GM21390 (cell line): Measurements from ENCODE around the gene SMG7.

Experiments
- ATAC-seq: cut with Tn5 transposase; IDR thresholded peaks from one replicate; pipeline ENCODE4 v1.9.1; 2021; ENCODE audit not compliant: unreplicated experiment

Gene SMG7

GRCh38 chr1:183470147-183470960, 1.9 kb upstream of the SMG7 start:
- peak; percentile 42 for ATAC-seq

DNA sequence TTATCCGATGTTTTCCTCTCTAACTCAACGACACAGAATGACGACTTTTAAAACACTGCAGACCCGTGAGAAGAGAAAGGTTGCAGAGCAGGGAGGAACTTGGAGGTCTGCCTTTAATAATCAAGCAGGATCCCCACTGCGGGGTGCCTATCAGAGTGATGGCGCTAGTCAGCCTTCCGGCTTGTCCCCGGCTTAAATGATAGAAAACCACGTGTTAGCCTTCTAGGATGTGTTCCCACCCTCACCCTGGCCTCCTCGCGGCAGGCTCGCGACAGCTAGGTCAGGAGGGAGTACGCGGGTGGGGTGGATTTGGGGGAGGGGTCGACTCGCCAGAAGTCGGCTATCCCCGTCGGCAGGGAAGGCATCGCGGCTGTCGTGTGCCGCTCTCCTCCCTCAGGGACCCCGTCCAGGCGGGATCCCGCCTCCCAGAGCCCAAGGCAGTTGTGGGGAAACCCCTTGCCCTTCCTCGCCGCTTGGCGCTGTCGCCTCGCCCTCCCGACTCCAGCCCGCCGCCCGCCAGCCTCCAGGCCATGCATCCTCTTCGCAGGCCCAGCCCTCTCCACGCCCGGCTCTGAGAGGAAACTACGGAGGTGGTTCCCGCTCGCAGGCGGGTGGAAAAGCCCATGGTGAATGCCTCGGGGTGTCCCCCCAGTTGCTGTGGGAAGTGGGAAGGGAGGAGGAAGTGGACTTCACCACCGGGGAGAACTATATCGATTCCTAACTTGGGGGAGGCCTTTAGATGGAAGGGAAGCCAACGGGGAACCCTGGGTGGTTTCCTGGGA, 1.1 kb upstream of the SMG7 start:
- ATAC-seq, result peak; percentile 31

DNA sequence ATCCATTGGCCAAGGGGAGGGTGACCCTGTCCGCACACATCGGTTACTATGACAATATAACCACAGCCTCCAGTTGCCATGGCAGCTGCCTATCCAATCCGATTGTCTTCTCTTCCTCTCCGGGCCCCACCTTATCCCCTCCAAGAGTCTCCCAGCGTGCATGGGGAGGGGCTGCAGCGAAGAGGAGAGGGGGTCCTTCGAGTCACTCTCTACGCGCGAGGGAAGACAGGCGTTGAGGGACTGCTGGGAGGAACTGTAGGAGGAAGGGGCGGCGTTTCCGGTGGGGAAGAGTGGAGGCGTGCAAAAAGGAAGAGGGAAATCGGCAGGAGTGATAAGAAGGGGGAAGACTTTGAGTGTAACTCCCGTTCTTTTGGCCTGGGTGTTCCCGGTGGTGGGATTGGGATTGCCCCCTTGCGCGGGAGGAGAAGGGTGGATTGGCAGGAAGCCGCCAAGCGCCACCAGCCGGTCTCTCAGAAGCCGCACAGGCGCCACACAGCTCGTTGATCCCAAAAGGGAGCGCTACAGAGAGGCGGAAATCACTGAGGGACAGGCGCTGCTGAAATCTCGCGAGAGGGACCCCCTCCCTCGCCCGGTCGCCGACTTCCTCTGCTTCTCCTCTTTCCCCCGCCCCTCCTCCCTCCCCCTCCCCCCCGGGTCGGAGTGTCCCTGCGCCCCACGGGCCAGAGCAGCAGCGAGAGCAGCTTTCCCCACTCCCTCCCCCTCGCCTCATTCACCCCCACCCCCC, 384 bp upstream of the SMG7 start:
- peak; percentile 42 for ATAC-seq

DNA sequence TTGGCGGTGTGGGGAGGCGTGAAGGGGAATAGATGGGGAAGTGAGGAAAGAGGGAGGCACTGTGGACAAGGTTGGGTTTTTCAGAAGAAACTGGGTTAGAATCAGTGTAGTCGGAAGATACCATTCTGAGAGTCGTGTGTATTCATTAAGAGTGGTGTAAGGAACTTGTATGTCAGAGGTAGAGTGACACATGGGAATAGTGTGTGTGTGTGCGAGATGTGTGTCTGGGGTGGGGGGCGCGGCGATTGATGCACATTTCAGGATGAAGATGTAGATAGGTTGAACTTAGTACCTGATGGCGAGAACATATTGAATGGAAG, 878 bp downstream of the SMG7 start:
- no peak for ATAC-seq

GRCh38 chr1:183476081-183476480, 3.8 kb downstream of the SMG7 start:
- ATAC-seq, result no peak

DNA sequence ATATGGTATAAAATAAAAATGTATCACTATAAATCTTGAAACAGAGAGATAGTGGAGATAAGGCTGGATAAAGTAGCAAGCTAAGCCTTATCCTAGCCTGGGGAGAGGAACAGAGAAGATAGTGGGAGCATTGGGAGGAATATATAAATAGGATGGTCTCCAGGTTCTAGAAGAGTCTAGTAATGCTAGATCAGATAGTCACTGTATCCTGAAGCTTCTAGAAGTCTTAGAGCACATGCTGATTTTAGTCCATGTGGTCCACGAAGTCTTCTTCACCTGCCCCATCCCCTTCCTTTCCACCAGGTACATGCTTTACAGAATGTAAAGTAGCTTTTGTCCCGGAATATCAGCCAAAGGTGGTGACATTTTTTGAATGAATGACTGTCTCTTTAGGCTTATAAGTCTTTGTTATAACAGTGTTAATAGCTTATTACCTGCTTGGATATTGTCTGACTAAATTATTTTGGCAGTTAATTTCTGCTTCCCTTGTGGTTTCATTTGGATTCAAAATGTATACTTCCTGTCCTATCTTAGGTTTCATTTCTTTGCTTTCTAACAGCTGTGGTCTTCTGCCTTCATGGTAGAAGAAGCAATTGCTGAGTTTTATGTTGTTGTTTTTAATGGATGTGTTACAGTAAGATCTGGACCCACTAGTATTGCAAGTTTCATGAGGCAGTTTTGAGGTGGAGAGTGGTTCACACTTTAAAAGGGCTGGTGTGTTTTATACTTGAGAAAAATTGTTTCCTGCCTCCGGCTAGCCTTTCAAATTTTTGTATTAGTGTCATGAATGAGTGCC, 5.9 kb downstream of the SMG7 start:
- peak; percentile 56 for ATAC-seq

DNA sequence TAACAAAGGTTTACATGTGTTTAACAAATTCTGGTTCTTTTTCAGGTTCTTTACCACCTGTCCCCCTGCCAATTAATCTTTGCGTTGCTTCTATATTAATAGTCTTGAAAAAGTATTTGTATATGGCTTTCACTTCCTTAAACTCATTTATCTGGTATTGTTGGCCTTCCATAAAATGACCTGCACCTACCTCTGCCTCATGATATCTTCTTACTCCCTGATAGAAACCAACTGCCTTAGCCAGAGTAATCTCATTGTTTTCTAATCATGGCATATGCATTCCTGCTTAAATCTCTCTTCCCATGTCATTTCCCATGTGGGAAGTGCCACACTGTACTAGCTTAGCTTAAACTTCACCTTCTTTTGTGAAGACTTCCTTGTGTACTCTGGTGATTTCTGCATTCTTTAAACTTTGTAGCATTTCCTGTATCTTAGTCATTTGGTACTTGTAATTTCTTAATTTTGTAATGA, 8.7 kb downstream of the SMG7 start:
- peak; percentile 48 for ATAC-seq

GRCh38 chr1:183483224-183483623, 10.9 kb downstream of the SMG7 start:
- no peak for ATAC-seq

DNA sequence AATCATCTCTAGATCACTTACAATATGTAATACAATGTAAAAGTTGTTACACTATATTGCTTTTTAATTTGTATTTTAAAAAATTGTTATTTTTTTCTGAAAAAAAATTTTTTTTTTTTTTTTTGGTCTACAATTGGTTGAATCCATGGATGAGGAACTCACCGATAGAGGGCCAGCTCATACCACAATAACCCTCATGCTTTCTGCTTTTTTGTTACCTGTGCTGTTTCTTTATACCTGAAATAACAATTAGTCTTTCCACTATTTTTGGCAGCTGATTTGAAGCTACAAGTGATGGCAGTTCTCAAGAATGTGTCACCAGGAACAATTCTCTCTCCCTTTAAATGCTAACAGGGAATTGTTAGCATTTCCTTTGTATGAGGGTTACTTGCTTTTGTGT, 12.0 kb downstream of the SMG7 start:
- ATAC-seq, result no peak

DNA sequence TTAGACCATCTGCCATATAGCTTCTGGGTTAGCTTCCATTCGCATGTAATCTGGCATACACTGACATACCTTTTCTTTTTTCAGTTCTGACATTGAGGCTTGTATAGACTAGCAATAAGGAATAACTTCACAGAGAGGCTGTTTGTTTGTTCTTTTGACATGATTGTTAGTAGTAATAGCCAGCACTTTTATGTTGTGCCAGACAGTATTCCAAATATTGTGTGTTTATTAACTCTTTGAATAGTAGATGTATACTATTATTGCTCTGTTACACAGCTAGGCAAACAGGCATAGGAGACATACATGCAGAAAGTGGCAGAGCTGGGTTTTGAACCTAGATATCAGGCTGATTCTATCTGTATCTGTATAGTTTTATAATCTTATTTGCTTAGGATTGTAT, 12.6 kb downstream of the SMG7 start:
- no peak for ATAC-seq

GRCh38 chr1:183487674-183488442, 15.6 kb downstream of the SMG7 start:
- no peak for ATAC-seq

GRCh38 chr1:183490932-183491331, 18.6 kb downstream of the SMG7 start:
- no peak for ATAC-seq

DNA sequence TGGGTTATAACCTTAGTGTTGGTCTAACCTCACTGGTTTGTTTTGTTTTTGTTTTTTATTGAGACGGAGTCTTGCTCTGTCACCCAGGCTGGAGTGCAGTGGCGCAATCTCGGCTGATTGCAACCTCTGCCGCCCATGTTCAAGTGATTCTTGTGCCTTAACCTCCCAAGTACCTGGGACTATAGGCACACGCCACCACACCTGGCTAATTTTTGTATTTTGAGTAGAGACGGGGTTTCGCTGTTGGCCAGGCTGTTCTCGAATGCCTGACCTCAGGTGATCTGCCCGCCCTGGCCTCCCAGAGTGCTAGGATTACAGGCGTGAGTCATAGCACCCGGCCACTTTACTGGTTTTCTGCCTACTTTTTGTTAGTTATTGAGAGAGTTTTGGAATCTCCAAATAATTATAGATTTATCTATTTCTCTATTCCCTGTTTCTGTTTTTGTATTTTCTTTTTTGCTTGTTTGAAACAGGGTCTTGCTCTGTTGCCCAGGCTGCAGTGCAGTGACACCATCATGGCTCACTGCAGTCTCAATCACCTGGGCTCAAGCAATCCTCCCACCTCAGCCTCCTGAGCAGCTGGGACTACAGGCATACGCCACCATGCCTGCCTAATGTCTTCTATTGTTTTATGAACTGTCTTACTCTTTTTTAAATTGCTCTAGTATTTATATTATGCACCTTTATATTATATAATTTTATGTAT, 21.4 kb downstream of the SMG7 start:
- ATAC-seq, result no peak

DNA sequence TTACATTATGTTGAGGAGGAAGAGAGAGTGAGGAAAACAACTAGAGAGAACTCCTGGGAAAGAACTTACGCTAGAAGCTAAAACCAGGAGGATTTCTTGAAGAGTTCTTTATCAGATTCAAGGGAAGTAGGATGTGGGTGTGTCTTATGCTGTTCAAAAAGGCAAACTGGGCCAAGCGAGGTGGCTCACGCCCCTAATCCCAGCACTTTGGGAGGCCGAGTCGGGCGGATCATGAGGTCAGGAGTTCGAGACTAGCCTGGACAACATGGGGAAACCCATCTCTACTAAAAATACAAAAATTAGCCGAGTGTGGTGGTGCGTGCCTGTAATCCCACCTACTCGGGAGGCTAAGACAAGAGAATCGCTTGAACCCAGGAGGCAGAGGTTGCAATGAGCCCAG, 23.1 kb downstream of the SMG7 start:
- no peak for ATAC-seq

- ATAC-seq, result no peak
These were observed 24.9 kb downstream of the SMG7 start for GRCh38 chr1:183497218-183497617.

DNA sequence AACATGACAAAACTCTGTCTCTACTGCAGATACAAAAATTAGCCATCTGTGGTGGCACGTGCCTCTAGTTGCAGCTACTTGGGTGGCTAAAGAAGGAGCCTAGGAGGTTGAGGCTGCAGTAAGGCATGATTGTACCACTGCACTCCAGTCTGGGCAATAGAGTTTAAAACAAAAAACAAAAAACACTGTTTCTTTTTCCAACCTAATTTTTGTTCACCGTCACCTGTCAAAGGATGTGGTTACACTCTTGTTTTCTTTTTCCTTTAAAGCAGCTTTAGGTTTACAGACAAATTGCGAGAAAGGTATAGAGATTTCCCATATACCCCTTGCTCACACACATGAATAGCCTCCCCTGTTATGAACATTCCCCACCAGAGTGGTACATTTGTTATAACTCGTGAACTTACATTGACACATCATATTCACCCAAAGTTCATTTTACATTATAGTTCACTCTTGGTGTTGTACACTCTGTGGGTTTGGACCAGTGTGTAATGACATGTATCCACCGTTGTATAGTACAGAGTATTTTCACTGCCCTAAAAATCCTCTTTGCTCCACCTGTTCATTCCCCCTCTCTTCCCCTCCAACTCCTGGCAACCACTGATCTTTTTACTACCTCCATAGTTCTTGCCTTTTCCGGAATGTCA, 26.2 kb downstream of the SMG7 start:
- ATAC-seq, result no peak

GRCh38 chr1:183505454-183506089, 33.3 kb downstream of the SMG7 start:
- ATAC-seq, result no peak

- ATAC-seq, result no peak
These were observed 34.3 kb downstream of the SMG7 start for GRCh38 chr1:183506561-183506960.

DNA sequence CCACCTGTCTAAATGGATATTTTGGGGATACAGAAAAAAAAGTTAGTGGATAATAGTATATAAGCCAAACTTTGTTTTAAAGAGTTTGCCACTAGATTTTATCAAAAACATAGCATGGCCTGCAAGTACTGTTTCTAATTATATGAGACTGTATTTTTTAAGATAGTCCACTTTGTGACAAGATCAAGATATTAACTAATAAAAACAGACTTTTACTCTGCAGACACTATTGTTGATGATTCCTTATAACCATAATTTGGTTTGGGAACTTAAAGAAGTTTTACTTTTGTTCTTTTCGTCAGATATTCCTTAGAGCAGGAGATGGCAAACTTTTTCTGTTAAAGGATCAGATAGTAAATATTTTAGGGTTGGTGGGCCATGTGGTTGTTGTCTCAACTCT, 36.4 kb downstream of the SMG7 start:
- no peak for ATAC-seq
